ENCODE measurements around the gene ICAM2.

DNA sequence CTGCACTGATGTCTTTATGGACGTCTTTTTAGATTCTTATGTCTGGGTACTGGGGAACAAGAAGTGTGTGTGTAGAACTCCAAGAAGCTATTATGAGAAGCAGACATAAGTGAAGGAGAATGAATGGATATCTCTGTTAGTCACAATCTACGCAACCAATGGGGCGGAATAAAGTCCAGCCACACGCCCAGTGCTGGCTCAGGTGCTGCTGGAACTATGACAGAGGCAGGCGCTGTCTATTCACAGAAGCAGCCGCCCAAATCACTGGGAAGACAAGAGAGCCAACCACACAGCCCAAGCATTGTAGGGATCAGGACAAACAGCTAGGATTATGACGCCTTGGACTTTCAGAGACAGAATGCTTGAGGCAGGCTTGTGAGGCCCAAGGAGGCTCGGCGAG, 43.9 kb upstream of the ICAM2 start:
- TF ChIP-seq, protein P1, sequence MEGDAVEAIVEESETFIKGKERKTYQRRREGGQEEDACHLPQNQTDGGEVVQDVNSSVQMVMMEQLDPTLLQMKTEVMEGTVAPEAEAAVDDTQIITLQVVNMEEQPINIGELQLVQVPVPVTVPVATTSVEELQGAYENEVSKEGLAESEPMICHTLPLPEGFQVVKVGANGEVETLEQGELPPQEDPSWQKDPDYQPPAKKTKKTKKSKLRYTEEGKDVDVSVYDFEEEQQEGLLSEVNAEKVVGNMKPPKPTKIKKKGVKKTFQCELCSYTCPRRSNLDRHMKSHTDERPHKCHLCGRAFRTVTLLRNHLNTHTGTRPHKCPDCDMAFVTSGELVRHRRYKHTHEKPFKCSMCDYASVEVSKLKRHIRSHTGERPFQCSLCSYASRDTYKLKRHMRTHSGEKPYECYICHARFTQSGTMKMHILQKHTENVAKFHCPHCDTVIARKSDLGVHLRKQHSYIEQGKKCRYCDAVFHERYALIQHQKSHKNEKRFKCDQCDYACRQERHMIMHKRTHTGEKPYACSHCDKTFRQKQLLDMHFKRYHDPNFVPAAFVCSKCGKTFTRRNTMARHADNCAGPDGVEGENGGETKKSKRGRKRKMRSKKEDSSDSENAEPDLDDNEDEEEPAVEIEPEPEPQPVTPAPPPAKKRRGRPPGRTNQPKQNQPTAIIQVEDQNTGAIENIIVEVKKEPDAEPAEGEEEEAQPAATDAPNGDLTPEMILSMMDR (IDR thresholded peaks at IDR 0.05) = no peak
- no peak for TF ChIP-seq EP300 (IDR thresholded peaks at IDR 0.05)
- TF ChIP-seq POLR2A (IDR thresholded peaks at IDR 0.05) = no peak
- TF ChIP-seq POLR2AphosphoS5 (IDR thresholded peaks at IDR 0.05) = no peak

Data from gastroesophageal sphincter (tissue), 3 donors.